Stimulated activated CD8-positive, alpha-beta memory T cell treated with anti-CD3 and anti-CD28 coated beads, Interleukin-4, amount 100 ng/mL, for 48 hours (primary cell): ENCODE data around the gene CDK8.

Experiments
- DNase-seq: peaks from one replicate; pipeline ENCODE4 v3.0.0-alpha.2; 2020

Gene CDK8

DNA sequence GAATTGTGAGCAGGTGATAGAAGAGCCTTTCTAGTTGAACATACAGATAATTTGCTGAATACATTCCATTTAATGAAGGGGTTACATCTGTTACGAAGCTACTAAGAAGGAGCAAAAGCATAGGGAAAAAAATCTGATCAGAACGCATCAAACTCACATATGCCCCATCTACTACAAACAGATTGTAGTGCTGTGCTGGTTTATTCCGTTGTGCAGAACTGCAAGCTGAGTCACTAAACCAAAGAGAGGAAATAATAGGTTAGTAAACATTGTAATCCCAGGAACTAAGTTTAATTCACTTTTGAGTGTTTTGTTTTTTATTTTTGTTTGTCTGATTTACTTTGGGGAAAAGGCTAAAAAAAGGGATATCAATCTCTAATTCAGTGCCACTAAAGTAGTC is 136.3 kb downstream of the CDK8 start:
- DNase-seq: no peak

DNA sequence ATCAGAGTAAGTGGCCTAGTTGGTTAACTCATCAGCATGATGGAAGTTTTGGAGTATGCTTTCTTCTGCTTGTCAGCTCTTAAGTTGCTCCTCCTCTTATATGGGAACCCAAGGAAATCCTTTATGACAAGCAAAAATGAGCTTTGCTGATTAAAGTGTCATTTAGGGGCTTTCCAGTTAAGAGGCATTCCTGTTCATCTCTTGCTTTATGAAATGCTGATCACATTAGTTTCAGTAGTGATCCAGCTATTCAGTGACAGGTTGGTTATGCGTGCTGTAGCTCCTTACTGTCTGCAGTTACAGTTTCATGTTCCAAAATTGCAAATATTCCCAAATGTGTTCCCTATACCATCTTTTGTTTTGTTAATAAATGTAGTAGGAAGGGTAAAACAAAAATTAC is 146.6 kb downstream of the CDK8 start:
- DNase-seq: no peak

DNA sequence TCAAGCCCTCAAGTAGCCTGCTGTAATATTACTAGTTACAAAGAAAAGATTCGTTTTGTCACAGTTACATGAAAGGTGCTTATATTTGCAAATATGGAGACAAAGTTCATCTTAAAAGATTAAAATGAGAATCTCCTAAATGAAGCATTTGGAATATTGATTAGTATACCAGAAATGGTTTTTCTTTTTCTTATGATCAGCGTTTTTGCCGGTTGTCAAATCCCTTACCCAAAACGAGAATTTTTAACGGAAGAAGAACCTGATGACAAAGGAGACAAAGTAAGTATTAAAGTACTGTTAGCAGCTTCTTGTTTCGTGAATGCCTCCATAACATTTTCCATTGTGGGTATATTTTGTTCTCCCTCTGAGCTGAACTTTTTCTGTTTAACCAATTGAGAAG is 147.1 kb downstream of the CDK8 start:
- no peak for DNase-seq

DNA sequence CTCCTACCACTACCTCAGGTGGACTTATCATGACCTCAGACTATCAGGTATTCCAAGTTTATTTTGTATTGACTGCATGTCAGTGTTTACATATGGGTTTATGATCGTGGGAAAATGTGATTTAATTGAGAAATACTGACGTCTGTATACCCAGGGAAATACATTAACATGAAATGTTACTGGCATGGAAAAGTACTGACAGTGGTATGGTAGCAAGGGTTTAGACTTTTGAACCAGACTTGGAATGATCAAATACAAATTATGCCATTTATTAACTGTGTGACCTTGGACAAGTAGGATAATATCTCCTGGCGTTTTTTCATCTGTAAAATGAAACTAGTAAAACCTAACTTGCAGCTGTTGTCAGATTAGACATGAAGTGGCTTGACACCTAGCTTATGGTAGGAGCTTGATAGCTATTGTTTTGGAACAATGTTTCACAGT is 147.7 kb downstream of the CDK8 start:
- no peak for DNase-seq

DNA sequence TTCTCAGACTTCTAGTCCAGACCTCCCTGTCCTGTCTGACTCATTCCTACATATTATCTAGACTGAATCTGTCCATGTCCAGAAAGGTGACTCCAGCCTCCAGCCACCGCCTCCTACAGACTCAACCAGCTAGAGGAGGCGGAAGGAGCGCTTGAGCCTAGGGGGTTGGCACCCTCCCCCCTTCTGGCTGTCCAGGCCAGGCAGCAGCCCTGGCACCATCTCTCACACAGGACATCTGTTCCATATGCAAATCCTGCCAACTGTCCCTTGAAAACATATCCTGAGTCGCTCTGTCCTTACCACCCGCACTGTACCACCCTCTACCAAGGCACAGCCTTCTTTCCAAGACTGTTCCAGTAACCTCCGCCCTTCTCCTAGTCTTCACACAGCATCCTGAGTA is 152.9 kb downstream of the CDK8 start:
- DNase-seq: no peak

DNA sequence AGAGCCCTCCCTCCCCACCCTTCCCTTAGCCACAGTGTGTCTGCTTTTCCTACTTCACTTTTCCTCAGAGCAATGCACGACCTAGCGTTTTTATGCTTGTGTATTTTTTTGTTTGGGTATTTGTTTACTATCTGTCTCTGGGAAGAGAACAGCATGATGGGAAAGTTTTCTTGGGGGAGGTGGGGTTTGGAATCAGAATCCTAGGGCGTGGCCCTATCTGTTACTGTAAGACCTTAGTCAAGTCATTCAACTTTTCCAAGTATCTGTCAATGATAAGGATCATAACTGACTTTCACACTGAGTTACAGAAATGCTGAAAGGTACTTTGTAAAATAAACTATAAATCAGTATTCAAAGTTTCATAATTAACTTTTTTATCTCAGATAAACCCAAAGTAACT is 157.3 kb downstream of the CDK8 start:
- no peak for DNase-seq

DNA sequence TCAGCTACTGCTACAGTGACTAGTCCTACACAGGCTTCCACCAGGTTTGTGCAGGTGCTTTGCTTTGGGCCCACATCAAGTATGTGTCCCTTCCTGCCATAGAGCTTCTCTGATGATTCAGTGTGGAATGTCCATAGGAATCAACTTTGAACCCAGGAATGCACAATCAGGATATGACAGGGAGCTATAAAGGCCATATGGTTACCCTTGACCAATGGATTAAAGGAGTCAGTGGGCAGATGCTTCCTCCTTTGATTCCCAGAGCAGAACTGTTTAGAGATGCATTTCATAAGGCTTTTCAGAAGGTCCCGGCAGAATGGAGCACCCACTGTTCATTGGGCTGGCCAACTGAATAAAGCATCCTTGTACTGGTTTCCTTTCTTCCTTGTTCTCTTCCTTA is 158.3 kb downstream of the CDK8 start:
- DNase-seq: no peak

DNA sequence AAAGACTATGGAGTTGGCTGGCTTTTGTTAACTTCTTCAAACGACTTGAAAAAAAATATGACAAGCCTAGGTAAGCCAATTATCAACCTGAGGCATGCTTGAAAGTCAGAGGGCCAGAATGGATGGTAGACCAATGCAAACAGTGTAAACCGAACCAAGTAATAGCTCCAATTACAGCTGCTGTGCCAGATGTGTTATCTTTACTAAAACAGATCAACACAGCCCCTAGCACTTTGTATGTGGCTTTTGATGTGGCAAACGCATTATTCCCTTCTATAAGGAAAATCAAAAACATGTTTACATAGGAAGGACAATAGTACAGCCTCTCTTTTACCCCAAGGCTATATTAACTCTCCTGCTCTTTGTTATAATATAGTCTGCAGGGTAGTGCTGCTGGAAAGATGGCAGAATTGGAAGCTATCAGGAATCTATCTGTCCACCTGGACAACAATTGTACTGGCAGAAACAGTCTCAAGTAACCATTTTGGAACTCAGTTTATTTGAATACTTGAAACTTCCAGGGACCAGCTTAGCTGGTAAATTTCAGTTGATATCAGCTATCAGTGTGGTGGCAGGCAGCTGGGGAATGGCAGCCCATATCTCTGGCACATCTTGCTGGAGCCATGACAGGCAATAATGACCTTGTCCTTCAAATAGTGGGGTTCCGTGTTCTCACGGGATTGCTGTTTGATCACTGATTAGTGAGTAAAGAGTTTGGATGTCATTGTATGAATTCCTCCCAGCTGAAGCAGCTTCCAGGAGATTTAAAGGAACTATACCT is 159.2 kb downstream of the CDK8 start:
- DNase-seq: no peak

DNA sequence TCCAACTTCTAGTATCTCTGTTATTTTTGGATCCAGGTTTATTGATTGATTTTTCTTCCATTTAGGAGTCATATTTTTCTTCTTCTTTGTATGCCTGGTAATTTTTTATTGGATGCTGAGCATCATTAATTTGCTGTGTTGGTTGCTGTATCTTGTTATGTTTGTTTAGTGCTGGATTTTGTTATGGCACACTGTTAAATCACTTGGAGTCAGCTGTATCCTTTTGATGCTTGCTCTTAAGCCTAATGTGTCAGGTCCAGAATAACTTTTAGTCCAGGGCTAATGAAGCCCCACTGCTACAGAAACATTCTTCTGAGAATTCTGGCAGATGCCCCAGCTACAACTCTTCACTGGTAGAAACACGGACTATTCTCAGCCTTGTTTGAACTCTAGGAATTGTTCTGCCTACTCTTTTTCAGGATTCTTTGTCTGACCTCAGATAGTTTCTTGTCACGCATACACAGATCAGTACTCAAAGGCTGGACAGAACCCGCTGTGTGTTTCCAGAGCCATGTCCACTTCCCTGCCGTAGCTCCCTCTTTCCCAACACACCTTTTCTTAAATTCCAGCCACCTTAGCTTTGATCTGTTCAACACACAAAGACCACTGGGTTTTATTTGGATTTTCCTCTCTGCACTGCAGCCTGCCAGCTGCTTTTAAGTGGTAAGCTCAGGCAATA is 166.5 kb downstream of the CDK8 start:
- no peak for DNase-seq

DNA sequence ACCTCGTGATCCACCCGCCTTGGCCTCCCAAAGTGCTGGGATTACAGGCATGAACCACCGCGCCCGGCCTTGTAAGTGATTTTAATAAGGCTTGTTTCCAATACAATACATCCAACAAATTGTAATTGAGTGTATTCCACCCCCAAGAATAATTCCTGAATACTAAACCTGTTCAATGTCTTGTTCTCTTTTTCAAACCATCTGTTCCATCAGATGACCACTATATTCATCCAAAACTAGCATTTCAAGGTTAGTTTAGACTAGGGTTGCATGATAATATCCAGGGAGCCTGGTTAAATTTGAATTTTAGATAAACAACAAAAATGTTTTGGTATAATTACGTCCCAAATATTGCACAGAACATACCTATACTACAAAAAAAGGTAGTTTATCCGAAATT is 168.1 kb downstream of the CDK8 start:
- no peak for DNase-seq

DNA sequence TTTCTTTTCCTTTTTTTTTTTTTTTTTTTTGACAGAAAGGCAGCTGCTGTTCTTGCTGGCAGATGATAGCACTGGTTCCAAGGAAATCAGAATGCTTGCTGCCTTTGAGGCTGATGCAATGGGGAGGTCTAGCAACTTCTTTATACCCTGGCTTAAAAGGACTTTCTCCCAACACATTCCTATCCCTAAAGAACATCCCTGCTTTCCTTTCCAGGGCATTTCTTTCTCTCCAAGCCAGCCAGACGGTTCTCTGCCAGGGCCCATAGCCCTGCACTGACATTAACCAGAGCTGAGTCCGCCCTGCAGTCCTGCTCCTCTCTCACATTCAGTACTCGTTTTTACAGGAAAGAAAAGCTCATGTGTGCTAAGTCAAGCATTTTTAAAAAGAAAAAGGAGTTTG is 169.7 kb downstream of the CDK8 start:
- DNase-seq: no peak

DNA sequence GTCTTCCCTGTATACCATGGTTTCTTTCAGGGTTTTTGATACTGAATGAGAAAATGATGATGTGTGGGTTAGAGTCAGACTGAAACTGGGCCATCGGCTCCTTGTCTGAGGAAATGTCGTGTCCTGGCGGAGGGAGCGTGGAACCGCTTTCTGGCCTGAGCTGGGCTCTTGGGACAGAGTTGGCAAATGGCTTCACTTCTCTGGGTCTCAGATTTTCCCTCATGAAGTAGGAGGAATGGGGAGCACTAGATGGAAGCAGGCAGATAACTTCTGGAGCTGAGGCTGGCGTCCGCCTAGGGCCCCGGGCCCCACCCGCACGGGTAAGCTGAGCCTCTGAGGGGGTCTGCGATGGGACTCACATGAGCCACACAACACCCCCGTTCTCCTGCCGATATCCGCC is 170.3 kb downstream of the CDK8 start:
- no peak for DNase-seq

DNA sequence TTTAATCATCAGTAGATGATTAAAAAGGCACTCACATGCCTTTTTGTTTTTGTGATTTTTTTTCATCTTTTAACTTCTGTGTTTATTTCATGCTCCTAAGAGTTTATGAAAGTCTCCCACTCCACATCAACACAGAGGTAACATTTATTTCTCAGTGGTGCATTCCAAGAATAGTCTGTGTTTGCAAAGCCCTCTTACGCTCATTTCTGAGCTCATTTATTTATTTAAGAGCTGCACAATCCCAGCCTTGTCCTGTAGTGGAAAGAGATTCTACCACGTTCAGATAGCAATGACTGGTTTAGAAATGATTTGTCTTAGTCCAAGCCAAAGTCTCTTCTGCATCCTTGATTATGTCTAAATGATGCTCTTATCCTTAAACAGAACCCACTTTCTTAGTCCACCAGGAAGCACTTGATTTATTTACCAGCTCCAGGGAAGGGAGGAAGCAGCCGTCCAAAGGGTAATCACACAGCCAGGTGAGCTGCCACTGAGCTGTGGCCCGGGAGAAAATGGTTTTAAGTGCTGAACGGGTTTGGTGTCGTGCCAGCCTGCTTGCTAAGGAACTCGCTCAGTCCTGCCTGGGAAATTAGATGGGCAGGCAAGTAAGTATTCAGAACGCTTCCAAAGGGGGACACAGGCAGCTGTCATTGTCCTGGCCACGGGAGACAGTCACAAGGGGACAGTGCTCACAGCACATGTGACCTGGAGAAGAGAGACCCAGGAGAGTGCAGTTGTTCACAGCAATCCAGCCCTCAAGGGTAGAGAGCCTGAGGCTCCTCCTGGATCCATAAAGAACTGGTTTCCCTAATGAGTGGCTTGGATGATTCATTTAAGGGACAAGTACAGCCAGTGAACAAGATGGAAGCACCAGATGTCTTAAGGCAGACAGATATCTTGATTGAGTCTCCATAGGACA is 171.8 kb downstream of the CDK8 start:
- DNase-seq: no peak

DNA sequence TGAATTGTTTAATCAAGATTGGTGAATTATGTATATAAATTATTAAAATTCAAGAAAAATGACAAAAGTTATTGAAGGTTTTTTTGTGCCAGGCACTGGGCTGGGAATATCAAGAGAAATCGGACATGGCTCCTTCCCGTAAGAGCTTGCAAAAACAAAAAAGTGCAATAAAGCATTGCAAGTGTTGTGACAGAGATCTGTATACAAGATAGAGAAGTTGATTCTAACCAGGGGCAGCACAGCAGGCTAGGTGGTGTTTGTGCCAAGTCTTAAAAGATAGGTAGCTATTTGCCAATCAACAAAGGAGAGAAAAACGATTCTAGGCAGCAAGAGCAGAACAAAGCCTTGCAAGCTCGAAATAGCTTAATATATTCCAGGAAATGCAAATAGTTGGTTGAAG is 179.8 kb downstream of the CDK8 start:
- no peak for DNase-seq

DNA sequence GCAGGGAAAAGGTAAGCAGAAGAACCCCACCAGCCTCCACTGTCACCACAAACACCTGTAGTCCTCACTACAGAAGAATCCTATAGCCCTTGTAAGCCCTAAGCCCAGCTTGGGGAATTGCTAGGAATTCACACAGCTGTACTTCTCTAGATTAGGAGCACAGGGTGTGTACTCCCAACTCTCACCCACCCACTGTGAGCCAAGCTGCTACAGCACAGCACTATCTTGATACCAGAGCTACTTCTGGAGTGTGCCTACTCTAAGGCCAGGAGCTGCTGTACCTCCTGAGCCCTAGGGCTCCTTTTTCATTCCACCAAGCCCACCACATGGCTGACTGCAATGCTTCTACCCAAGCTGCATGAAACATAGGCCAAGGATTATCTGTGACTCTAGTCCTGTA is 181.2 kb downstream of the CDK8 start:
- no peak for DNase-seq

DNA sequence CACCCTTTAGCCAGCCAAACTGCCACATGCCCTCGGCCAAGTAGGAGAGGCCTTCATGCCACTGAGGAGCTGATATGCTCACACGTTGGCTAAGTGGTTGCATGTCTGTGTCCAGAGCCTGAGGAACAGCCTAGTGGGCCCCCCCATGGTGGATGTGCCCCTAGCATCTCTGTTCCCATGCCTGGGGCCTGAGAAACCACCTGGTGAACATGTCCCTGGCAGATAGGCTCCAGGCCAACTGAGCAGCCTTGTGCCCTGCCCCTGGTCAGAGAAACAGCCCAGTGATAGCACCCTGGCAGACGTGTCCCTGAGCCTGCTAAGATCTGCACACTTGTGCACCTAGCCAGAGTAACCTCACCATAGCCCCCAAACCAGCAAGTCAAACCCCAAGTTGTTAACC is 181.7 kb downstream of the CDK8 start:
- DNase-seq: no peak

DNA sequence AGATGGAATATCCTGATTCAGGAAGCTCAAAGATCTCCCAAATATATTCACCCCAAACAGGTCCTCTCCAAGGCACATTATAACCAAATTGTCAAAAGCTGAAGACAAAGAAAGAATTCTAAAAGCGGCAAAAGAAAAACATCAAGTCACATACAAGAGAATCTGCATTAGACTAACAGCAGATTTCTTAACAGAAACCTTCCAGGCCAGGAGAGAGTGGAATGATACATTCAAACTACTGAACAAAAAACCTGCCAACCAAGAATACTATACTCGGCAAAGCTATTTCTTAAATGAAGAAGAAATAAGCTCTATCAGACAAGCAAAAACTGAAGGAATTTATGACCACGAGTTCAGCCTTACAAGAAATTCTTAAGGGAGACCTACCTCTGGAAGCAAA is 183.0 kb downstream of the CDK8 start:
- DNase-seq: no peak

DNA sequence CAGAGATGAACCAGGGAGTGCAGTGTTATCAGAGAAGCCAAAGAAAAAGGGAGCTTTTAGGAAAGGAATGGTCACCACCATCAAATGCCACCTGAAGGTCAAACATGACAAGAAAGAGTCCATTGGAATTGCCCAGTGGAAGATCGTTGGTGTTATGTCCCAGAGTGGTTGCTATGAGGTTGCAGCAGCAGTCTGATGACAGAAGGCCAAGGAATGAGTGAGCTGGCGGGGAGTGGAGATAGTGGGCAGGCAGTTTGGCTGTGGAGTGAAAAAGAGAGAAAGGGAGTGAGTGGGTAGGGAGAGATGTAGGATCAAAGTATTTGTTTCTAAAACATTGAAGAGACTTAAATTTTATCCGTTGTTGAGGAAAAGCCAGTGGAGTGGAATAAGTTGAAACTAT is 186.2 kb downstream of the CDK8 start:
- no peak for DNase-seq

DNA sequence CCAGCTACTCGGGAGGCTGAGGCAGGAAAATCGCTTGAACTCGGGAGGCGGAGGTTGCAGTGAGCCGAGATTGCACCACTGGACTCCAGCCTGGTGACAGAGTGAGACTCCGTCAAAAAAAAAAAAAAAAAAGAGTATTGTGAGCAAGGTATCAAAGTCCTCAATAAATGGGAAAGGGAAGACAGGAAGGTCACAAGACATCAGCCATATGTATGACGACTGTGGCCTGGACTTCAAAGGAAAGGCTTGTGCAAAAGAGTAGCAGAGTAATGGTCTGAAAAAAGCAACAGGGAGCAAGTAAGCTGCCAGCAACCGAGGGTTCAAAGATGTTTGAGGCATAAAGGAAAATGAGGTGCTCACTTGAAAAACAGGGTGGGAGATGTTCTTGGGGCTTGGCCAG is 187.5 kb downstream of the CDK8 start:
- no peak for DNase-seq

DNA sequence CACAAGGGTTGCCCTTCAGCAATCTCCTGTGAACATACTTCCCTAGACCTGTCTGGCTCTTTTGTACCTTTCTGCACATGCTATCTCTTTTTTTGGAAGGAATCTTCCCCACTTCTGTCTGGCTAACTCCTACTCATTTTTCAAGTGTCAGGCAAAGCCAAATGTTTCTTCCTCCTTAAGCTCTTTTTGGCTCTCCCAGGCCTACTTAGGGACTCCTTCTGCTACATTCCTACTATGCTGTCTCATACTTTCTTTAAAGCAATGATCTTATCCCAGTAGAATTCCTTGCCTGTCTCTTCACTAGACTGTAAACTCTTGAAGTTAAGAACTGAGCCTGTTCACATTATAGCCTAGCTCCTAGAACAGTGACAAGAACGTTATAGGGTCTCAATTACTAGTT is 188.6 kb downstream of the CDK8 start:
- no peak for DNase-seq

DNA sequence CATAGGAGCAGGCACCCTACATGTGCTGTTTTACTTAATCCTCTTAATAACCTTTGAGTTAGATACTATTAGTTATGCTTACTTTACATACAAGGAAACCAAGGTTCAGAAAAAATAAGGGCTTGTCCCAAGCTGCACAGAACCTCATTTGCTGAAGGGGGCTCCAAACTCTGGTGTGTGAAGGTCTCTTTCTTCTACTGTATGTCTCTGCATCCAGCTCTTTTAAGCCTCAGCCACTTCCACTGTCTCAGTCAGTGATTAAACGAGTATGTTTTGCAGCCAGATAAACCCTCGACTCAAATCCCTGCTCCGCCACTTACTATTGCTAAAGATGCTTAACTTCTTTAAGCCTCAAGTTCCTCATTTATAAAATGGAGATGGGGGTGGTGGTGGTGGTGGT is 191.2 kb downstream of the CDK8 start:
- DNase-seq: no peak

DNA sequence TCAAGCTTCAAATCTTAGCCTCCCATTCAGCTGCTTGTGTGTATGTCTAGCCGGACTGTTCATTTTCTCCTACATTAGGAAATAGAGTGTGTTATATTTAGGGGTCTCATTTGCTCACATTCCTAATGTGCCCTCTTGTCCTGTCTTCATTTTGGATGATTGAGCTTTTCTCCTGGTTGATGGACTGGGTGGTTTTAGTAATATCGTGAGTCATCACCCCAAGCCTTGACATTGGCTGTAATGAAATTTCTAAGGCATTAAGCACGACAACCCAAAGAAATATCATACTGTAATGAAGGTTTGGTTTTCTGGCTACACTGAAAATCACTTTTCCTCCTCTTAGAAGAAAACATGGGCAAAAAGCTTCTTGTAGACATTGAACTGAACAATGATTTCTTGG is 192.8 kb downstream of the CDK8 start:
- DNase-seq: no peak

DNA sequence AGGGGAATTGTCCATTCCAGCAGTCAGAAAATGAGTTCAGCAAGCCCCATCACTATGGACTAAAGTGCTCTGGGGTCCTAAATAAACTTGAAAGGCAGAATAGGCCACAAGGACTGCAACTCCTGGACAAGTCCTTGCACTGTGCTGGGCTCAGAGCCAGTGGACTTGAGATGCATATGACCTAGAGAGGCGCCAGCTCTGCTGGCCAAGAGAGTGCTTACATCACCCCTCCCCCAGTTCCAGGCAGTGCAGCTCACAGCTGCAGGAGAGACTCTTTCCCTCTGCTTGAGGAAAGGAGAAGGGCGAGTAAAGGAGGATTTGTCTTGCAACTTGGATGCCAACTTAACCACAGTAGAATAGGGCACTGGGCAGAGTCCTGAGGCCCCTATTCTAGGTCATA is 194.1 kb downstream of the CDK8 start:
- no peak for DNase-seq
